ENCODE data around the gene AXIN1. TPM values are rescaled to one million over a fixed set of nuclear protein-coding genes. Genes with fewer than 3 reads are reported as not detected.

AXIN1 gene
- total RNA-seq, 2 donors from 2014 or later: 14.8 TPM

DNA sequence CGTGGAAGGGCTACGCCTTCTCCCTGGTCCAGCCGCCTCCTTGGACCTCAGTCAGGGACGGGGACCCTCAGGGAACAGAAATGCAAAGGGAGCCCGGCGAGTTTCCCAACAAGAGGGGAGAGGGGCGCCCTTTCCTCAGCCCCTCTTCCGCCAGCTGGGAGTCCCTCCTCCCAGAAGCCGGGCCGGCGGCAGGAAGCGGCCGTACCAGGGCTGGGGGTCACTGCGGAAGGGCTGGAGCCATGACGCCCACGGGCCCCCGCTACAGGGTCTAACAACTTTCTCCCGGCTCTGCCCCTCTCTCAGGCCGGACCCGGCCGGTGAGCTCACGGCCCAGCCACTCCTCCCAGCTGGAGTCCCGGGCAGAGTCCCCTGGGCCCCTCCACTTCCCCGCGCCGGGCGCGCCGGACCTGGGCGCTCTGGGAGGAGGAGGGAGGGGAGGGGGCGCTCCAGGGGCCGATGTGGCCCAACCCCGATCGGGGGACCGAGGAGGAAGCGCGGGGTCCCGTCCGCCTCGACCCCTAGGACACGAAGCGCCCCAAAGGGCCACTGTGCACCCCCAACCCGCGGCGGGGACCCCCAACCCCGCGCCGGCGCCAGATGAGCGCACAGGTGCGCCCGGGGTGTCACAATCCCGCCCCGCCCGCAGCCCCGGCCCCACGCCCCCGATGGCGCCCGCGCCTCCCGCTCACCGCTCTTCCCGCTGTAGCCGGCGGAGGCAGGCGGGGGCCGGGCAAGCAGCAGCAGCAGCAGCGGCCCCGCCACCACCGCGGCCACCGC, 28.7 kb upstream of the AXIN1 start:
- H3K27ac ChIP-seq: peak overlapping the region; percentile 89 to 97 (median 92)
- TF ChIP-seq, protein P1, sequence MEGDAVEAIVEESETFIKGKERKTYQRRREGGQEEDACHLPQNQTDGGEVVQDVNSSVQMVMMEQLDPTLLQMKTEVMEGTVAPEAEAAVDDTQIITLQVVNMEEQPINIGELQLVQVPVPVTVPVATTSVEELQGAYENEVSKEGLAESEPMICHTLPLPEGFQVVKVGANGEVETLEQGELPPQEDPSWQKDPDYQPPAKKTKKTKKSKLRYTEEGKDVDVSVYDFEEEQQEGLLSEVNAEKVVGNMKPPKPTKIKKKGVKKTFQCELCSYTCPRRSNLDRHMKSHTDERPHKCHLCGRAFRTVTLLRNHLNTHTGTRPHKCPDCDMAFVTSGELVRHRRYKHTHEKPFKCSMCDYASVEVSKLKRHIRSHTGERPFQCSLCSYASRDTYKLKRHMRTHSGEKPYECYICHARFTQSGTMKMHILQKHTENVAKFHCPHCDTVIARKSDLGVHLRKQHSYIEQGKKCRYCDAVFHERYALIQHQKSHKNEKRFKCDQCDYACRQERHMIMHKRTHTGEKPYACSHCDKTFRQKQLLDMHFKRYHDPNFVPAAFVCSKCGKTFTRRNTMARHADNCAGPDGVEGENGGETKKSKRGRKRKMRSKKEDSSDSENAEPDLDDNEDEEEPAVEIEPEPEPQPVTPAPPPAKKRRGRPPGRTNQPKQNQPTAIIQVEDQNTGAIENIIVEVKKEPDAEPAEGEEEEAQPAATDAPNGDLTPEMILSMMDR (IDR thresholded peaks at IDR 0.05): no peak
- TF ChIP-seq POLR2A (IDR thresholded peaks at IDR 0.05): peak in 2 of 3 donors; percentile 32 to 33
- H3K36me3 ChIP-seq (replicated peaks in 1 of 2; ENCODE audit: insufficient read depth in 1 of 2, low read depth in 2 of 2): peaks cover 10% of the 10 kb centered on the region in 2 donors
- DNase-seq: peak; percentile 43 to 51 (median 45)
- WGBS, 2 donors: 1% methylated on average over 42 of the region's 73 CpGs; no CpG with 5 or more reads in 1 of the 2 donors
- no peaks in the 10 kb centered on the region for H3K27me3 ChIP-seq
- peak; percentile 15 for ATAC-seq
- peak overlapping the region; percentile 91 to 92 for H3K4me3 ChIP-seq
- H3K9me3 ChIP-seq: no peaks in the 10 kb centered on the region
- intact Hi-C loops (cut with DNase I): no loop called here
- peaks cover 37% of the 10 kb centered on the region for H3K4me1 ChIP-seq

DNA sequence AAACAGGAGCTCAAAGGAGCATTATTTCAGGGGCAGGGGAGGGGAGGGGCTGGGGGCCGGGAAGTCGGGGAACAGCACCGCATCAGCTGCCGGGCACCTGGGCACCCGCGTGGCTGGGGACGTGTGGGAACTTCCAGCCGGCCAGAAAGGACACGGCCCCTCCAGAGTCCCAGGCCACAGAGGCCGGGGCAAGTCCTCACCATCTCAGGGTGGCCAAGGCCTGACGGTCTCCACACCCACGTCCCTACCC, 28.2 kb upstream of the AXIN1 start:
- H3K4me3 ChIP-seq: peak overlapping the region; percentile 91 to 92
- DNase-seq (peak in 2 of 4 donors; percentile 35 to 42), ATAC-seq (no peak)
- no peaks in the 10 kb centered on the region for H3K27me3 ChIP-seq
- peak in 1 of 3 donors; percentile 14 for TF ChIP-seq POLR2A (IDR thresholded peaks at IDR 0.05)
- TF ChIP-seq, protein P1 (IDR thresholded peaks at IDR 0.05): no peak
- 0 to 1% methylated on average over 5 to 12 of the region's 12 CpGs for WGBS, 2 donors
- H3K9me3 ChIP-seq: no peaks in the 10 kb centered on the region
- peaks cover 37% of the 10 kb centered on the region for H3K4me1 ChIP-seq
- peaks cover 13 to 14% of the 10 kb centered on the region in 2 donors for H3K36me3 ChIP-seq (replicated peaks in 1 of 2; ENCODE audit: insufficient read depth in 1 of 2, low read depth in 2 of 2)
- peak overlapping the region; percentile 89 to 97 (median 92) for H3K27ac ChIP-seq
- intact Hi-C loops (cut with DNase I): no loop called here

DNA sequence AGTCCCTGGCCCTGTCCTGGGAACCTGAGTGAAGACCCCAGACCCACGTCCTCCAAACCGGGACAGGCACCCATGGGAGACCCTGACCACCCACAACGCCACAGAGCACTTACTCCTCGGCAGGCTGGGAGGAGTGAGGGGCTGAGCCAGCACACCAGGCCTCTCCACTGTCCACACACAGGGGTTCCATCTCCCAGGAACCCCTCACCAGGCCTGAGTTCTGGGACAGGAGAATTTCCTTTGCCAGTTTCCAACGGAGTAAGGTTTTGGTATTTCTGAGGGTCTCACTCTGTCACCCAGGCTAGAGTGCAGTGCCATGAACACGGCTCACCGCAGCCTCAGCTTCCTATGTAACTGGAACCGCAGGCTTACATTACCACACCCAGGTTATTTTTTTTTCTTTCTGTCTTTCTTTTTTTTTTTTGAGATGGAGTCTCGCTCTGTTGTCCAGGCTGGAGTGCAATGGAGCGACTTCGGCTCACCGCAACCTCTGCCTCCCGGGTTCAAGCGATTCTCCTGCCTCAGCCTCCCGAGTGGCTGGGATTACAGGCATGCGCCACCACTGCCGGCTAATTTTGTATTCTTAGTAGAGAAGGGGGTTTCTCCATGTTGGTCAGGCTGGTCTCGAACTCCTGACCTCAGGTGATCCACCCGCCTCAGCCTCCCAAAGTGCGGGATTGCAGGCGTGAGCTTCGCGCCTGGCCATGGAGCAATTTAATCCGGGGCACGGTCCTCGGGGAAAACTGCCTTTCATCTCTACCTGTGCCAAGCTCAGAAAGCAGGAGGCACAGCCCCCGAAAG, 27.6 kb upstream of the AXIN1 start:
- Histone ChIP-seq H3K27ac (peak overlapping the region; percentile 89 to 97 (median 92)), H3K36me3 (replicated peaks in 1 of 2; ENCODE audit: insufficient read depth in 1 of 2, low read depth in 2 of 2) (peaks cover 14% of the 10 kb centered on the region in 2 donors), H3K4me3 (peak overlapping the region; percentile 91 to 92), H3K9me3 (no peaks in the 10 kb centered on the region), H3K27me3 (no peaks in the 10 kb centered on the region), H3K4me1 (peaks cover 37% of the 10 kb centered on the region)
- 29 to 45% methylated on average over 21 to 27 of the region's 27 CpGs for WGBS, 2 donors
- DNase-seq (peak in 1 of 4 donors; percentile 26), ATAC-seq (no peak)
- no peak for TF ChIP-seq POLR2A (IDR thresholded peaks at IDR 0.05)
- TF ChIP-seq, protein P1 (IDR thresholded peaks at IDR 0.05): no peak
- intact Hi-C loops (cut with DNase I): no loop called here

DNA sequence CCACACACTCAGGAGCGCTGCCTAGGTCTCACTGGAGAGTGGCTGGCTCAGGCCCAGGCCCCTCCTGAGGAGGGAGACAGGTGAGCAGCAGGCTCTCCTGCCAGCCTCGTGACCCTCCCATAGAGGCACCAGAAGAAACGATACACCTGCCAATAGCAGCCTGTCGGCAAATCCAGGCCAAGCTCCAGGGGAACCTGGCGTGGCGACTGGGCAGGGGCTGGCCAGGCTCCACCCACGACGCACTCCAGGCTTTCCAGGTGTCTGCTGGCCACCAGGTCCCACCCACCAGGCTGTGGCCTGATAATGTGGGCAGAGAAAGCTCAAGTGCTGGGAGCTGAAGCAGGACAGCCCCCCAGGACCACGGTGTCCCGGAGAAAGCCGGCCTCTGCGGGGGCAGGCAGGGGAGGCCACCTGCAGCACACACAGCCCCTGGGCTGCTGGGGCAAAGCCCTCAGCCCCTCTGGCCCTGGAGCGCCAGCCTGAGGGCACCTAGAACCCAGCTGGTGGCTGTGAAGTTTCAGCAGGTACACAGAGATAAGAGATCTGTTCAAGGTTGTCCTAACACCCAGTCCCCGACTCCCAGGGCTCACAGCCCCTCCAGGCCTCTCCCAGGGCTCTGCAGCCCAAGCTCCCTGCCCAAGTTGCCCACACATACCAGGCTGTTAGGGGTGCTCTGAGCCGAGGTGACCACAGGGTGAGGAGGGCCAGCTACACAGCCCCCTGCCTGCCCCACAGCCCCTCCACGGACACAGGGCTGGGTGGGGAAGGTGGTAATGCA, 26.8 kb upstream of the AXIN1 start:
- peaks cover 19 to 20% of the 10 kb centered on the region in 2 donors for H3K36me3 ChIP-seq (replicated peaks in 1 of 2; ENCODE audit: insufficient read depth in 1 of 2, low read depth in 2 of 2)
- TF ChIP-seq POLR2A (IDR thresholded peaks at IDR 0.05): peak; percentile 25 to 64 (median 62)
- TF ChIP-seq, protein P1 (IDR thresholded peaks at IDR 0.05): peak in 1 of 7 experiments; percentile 0
- intact Hi-C loops (cut with DNase I): no loop called here
- H3K27ac ChIP-seq: peak overlapping the region; percentile 89 to 97 (median 92)
- H3K4me1 ChIP-seq: peaks cover 37% of the 10 kb centered on the region
- WGBS, 2 donors: 22 to 26% methylated on average over 1 to 16 of the region's 16 CpGs
- ATAC-seq (peak; percentile 80), DNase-seq (peak; percentile 95 to 98 (median 97))
- peak overlapping the region in 1 of 2 donors; percentile 92 for H3K4me3 ChIP-seq
- H3K27me3 ChIP-seq: no peaks in the 10 kb centered on the region
- no peaks in the 10 kb centered on the region for H3K9me3 ChIP-seq
